ENCODE measurements around the gene INTS12. TPM values are rescaled to one million over a fixed set of nuclear protein-coding genes. Genes with fewer than 3 reads are reported as not detected.

INTS12 gene
- total RNA-seq, 1 donor from 2014 or later: 22.0 TPM

DNA sequence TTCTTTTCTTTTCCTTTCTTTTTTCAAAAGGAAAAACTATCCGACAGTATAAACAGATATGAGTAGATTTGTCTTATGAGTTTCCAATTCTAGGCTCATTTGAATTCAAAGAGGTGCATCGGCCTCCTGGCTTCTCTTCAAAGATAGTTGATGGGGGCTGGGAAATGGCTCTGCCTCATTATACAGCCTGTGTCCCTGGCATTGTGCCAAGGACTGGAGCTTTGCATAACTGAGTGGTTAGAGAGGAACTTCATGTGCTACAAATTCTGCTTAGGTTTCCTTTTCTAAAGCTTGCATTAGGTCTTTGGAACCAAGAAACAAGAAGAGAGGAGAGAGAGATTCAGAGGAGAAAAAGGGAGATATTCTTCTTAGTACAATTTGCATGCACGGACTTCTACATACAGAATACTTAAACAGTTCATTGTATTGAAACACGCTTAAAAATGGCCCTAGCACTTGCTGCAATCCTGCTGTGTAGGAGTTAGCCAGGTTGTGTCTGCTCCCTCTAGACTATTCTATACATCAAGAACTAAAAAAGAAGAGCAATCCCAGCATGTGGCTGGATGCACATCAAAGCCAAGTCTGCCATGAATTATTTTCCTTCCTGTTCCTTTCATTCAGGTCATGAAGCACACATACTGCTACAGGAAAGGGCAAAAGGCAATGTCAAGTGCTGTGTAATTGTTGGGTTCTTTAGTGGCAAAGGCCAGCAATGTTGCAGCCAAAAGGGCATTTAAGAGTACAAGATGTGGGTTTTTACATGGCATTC is 70.9 kb downstream of the INTS12 start:
- Mint-ChIP-seq H3K27me3 (ENCODE audit: low read depth) (peaks cover 19% of the 10 kb centered on the region), H3K4me1 (ENCODE audit: low read depth) (no peaks in the 10 kb centered on the region), H3K4me3 (ENCODE audit: low read depth) (no peak overlapping the region), H3K27ac (no peak overlapping the region), H3K36me3 (ENCODE audit: low read depth) (no peaks in the 10 kb centered on the region), H3K9me3 (no peaks in the 10 kb centered on the region)
- no peak for DNase-seq (ENCODE audit: low spot score)
- intact Hi-C loops (cut with micrococcal nuclease): no loop called here

DNA sequence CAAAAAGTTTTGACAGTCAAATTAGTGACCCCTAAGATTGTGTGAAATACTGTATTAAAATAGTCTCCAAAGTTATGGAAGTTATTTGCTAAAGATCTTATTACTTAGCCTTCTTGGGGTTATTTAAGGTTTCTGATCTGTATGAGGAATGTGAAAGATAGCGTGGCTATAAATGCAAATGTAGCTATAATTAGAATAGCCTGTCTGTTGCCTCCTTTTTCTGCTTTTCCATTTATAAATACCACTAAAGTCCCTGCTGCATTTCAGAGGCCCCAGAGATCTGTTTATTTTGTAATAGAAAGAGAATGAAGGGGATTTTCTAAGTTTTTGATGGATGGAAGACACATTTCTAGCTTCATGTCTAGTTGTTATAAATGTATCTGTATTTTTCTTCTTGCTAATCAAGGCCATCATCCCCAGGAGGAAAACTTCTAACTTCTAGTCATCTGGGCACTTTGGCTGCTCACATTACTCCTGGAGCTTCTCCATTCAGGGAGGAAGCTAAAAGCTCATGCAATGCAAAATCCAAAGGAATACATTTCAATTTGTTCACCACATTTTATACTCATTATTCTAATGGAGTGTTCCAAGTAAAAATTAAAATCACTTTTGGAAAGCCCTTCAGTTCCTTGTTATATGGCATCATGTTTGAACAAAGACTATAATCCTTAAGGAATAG is 73.9 kb downstream of the INTS12 start:
- Mint-ChIP-seq H3K36me3 (ENCODE audit: low read depth) (no peaks in the 10 kb centered on the region), H3K4me3 (ENCODE audit: low read depth) (no peak overlapping the region), H3K27me3 (ENCODE audit: low read depth) (peaks cover 8% of the 10 kb centered on the region), H3K27ac (no peak overlapping the region), H3K4me1 (ENCODE audit: low read depth) (no peaks in the 10 kb centered on the region), H3K9me3 (no peaks in the 10 kb centered on the region)
- intact Hi-C loops (cut with micrococcal nuclease): no loop called here
- no peak for DNase-seq (ENCODE audit: low spot score)

DNA sequence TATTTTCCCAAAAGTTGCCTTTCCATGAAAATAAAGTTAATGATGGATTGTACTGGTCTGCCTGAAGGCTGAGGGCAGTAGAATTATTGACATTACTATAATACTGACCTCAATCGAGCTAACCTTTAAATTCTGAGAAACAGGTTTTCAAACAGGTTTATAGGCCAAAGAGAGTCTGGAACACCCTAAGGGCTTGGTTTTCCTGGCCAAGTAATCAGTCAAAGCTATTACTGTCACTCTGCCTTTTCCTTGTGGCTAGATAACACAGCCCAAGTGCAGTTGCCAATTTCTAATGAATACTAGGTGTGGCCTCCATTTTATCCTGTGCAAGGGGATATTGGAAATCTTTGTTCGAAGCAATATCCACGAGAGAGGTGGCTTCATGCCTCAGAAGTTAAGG is 75.2 kb downstream of the INTS12 start:
- intact Hi-C loops (cut with micrococcal nuclease): no loop called here
- peaks cover 8% of the 10 kb centered on the region for H3K27me3 Mint-ChIP-seq (ENCODE audit: low read depth)
- H3K4me1 Mint-ChIP-seq (ENCODE audit: low read depth): no peaks in the 10 kb centered on the region
- H3K4me3 Mint-ChIP-seq (ENCODE audit: low read depth): no peak overlapping the region
- no peak for DNase-seq (ENCODE audit: low spot score)
- no peaks in the 10 kb centered on the region for H3K36me3 Mint-ChIP-seq (ENCODE audit: low read depth)
- no peaks in the 10 kb centered on the region for H3K9me3 Mint-ChIP-seq
- no peak overlapping the region for H3K27ac Mint-ChIP-seq

Other genes with a start within 250 kb of the INTS12 start
- gene PPA2, start 234.6 kb downstream of the INTS12 start, total RNA-seq: 75.9 and 77.6 TPM in 2 replicates
- not detected in 2 replicates for gene ARHGEF38, start 156.1 kb downstream of the INTS12 start, total RNA-seq
- 15.7 and 16.7 TPM in 2 replicates for gene GSTCD, start 95 bp upstream of the INTS12 start, total RNA-seq
- gene NPNT, start 186.8 kb upstream of the INTS12 start, total RNA-seq: 0.14 TPM in 1 of 2 replicates, not detected in the other